ENCODE results near the gene C14orf119. TPM values are rescaled to one million over a fixed set of nuclear protein-coding genes. Genes with fewer than 3 reads are reported as not detected.
A peak's percentile ranks its signal among the peaks of the same experiment; 100 is the strongest.

Gene C14orf119
- total RNA-seq, 1 donor from 2014 or later: 55.3 TPM

DNA sequence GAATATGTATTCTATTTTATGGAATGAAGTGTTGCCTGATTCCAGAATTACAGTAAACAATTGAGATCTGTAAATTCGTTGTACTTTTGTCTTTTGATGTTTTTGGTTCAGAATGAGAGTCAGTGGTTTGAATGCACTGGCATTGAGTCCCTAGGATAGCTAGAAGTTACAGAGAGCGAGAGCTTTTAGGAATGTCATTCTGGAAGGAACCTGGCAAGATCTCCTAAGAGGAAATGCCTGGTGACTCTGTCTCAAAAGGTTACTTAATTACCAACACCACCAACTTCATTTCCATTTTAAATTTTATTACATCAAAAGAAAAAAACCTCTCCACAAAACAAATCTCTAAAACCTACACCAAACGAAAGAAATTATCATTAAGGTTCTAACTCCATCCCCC is 29.7 kb downstream of the C14orf119 start:
- ATAC-seq: no peak
- intact Hi-C loops (cut with DNase I): no loop called here
- no peaks in the 10 kb centered on the region for H3K27me3 ChIP-seq
- no peaks in the 10 kb centered on the region for H3K4me1 ChIP-seq
- TF ChIP-seq, protein P1, sequence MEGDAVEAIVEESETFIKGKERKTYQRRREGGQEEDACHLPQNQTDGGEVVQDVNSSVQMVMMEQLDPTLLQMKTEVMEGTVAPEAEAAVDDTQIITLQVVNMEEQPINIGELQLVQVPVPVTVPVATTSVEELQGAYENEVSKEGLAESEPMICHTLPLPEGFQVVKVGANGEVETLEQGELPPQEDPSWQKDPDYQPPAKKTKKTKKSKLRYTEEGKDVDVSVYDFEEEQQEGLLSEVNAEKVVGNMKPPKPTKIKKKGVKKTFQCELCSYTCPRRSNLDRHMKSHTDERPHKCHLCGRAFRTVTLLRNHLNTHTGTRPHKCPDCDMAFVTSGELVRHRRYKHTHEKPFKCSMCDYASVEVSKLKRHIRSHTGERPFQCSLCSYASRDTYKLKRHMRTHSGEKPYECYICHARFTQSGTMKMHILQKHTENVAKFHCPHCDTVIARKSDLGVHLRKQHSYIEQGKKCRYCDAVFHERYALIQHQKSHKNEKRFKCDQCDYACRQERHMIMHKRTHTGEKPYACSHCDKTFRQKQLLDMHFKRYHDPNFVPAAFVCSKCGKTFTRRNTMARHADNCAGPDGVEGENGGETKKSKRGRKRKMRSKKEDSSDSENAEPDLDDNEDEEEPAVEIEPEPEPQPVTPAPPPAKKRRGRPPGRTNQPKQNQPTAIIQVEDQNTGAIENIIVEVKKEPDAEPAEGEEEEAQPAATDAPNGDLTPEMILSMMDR (IDR thresholded peaks at IDR 0.05): no peak
- peaks cover 17% of the 10 kb centered on the region for H3K36me3 ChIP-seq
- H3K9me3 ChIP-seq: no peaks in the 10 kb centered on the region
- no peak for DNase-seq
- no peak overlapping the region for H3K27ac ChIP-seq
- H3K4me3 ChIP-seq: no peak overlapping the region

DNA sequence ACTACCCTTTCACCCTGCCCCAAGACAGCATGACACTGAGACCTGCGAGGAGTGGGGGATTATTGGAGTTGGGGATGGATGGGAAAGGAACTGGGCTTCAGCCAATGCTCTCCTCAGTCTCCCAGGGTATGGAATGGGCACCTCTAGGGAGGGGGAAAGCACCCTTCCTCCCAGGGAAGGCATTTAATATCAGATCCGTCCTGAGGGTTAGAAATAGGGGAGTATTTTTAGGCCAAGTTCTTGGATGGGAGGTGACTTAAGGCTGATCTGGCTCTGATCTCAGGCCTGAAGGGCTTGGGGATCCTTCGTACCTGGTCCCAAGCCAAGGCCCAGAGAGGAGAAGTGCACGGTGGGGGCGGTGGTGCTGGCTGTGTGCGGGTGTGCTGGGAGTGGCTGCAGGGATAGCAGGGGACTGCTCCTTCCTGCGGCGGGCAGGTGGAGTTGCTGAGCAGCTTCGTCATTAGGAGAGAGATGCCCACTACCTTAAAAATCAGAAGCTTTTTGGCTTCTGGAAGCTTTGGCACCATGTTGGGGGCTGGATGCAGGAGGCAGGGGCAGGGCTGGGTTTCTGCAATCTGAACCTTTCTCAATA is 30.7 kb downstream of the C14orf119 start:
- no peak for DNase-seq
- peak; percentile 22 for ATAC-seq
- H3K36me3 ChIP-seq: peaks cover 21% of the 10 kb centered on the region
- H3K4me3 ChIP-seq: no peak overlapping the region
- no peak overlapping the region for H3K27ac ChIP-seq
- H3K27me3 ChIP-seq: no peaks in the 10 kb centered on the region
- TF ChIP-seq, protein P1 (IDR thresholded peaks at IDR 0.05): no peak
- H3K4me1 ChIP-seq: peaks cover 4% of the 10 kb centered on the region
- intact Hi-C loops (cut with DNase I): no loop called here
- H3K9me3 ChIP-seq: no peaks in the 10 kb centered on the region

DNA sequence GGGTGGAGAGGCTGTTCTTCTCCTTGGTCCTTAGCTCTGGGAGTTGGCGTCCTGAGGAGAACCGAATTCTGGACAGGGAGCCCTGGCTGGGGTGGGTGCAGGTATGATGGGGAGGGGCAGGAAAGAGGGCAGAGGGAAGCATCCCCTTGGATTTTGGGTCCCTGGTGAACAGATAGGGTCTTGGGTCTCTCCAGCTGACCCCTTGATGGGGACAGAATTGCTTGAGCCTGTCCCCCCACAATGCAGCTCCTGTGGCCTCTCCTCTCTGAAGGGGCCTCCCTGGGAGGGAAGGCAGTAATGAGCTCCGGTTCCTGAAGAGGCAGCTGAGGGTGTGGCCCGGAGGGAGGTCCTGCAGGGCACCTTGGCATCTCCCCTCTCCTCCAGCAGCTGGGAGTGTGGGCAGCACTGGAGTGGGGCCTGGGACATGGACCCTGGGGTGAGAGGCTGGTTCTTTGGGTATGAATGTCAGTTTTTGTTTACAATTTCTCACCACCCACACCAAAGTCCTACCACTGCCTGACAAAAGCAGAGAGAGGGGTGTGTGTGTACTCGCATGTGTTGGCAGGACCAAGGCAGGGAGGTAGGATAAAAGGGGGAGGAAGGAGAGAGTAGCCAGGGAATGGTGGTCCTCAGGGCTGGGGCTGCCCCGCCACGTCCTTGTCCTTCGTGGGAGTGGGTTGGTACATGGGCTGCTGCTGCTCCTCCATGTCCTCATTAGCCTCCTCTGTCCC is 31.4 kb downstream of the C14orf119 start:
- ATAC-seq: no peak
- intact Hi-C loops (cut with DNase I): no loop called here
- H3K9me3 ChIP-seq: no peaks in the 10 kb centered on the region
- no peak overlapping the region for H3K4me3 ChIP-seq
- H3K27me3 ChIP-seq: no peaks in the 10 kb centered on the region
- DNase-seq: no peak
- H3K27ac ChIP-seq: no peak overlapping the region
- peaks cover 4% of the 10 kb centered on the region for H3K4me1 ChIP-seq
- peaks cover 21% of the 10 kb centered on the region for H3K36me3 ChIP-seq
- TF ChIP-seq, protein P1 (IDR thresholded peaks at IDR 0.05): no peak

DNA sequence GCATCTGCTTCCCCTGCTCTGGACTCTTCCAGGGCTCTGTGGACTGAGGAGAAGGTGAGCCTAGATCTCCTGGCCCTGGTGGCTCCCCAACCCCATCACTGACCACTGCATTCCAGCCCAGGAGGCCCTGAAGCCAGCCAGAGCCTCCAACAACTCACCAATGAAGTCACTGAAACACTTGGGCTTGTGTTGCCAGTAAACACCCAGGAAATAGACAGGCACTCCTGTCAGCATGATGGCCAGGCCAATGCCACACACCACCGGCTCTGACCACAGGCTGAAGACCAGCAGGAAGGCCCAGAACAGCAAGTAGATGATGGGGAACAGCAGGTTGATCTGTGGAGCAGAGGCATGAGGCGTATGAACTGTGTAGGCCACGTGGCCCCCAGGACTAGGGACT is 32.6 kb downstream of the C14orf119 start:
- DNase-seq (no peak), ATAC-seq (no peak)

DNA sequence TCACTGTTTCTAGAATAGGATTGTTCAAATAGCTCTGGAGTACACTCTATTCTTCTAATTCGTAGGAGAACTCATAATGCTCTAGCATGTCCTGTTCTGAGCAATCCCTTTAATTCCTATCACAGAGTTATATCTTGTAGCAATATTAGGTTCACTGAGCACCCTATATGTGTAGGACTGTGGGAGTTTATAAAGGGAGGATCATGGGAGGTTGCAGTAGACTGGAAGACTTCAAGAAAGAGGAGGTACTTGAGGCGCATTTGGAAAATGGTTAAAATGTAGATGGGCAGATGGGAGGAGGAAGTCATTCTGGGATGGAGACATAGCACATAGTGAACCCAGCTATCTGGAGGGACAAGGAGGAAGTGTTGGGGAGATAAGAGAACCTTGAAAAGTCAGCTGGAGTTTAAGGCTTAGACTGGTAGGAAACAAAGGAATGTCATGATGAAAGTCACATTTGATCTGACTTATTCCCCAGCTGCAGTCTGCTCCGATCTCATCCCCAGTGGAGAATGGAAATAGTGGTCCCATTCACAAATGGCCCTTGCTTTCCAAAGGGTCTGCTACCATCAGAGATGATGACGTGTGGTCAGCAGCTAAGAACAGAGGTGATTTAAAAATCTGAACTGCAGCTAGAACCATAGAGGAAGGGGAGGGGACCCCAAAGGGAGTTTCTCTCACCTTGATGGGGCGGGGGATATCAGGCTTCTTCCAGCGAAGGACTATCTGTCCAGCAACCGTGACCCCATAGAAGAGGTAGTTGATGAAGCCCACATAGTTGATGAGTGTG is 33.9 kb downstream of the C14orf119 start:
- Histone ChIP-seq H3K4me1 (peaks cover 4% of the 10 kb centered on the region), H3K36me3 (peaks cover 21% of the 10 kb centered on the region), H3K9me3 (no peaks in the 10 kb centered on the region), H3K4me3 (no peak overlapping the region), H3K27ac (no peak overlapping the region), H3K27me3 (no peaks in the 10 kb centered on the region)
- DNase-seq: no peak
- ATAC-seq: no peak
- TF ChIP-seq, protein P1 (IDR thresholded peaks at IDR 0.05): no peak
- intact Hi-C loops (cut with DNase I): no loop called here

More for the DNA sequence above, 32.6 kb downstream of the C14orf119 start:
- Histone ChIP-seq H3K4me3 (no peak overlapping the region), H3K9me3 (no peaks in the 10 kb centered on the region), H3K27me3 (no peaks in the 10 kb centered on the region), H3K36me3 (peaks cover 21% of the 10 kb centered on the region), H3K27ac (no peak overlapping the region), H3K4me1 (peaks cover 4% of the 10 kb centered on the region)
- TF ChIP-seq, protein P1 (IDR thresholded peaks at IDR 0.05): no peak
- intact Hi-C loops (cut with DNase I): no loop called here

All from upper lobe of right lung (tissue), 1 donor.